Superior temporal gyrus (tissue), 1 donor: ENCODE data around the gene ABTB2.
"Not testable (repeated sequence)": the region's sequence is repeated elsewhere in the genome, so short reads cannot be mapped to it uniquely, and the experiment has no call there.

ENCODE experiments used
- DNase-seq: peaks from one replicate; pipeline ENCODE4 v3.0.0-alpha.2; 2016; ENCODE audit errors: extremely low spot score

ABTB2 gene

DNA sequence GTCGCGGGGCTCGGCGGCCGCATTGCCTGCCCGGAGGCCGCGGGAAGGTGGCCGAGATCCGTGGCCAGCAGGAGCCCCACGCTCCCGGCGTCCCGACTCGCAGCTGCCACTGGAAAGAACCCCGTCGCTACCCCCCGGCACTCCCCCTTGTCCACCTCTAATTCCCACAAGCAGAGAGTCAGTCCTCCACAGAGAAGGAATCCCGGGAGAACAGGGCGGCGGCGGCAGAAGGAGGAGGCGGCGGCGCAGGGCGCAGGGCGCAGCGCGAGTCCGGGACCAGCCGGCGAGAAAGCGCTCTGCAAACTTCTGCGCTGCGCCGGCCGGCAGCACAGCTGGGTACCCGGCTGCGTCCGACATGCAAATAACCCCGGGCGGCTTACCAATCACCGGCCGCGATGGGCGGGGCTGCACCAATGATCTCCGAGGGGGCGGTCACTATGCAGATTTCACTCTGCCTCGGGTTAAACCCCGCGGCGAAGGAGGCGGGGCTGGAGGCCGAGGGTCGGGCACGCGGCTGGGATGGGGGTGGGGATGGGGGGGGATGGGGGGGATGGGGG is at the start of gene ABTB2:
TSS of gene ABTB2 (minus strand) at position 310 of the 557 bp plus-strand sequence.
- peak; percentile 98 for DNase-seq

GRCh38 chr11:34407121-34407813 is 49.5 kb upstream of the ABTB2 start:
- DNase-seq: peak; percentile 49

GRCh38 chr11:34406413-34406812 is 48.6 kb upstream of the ABTB2 start:
- DNase-seq: no peak

GRCh38 chr11:34405079-34405858 is 47.5 kb upstream of the ABTB2 start:
- no peak for DNase-seq

DNA sequence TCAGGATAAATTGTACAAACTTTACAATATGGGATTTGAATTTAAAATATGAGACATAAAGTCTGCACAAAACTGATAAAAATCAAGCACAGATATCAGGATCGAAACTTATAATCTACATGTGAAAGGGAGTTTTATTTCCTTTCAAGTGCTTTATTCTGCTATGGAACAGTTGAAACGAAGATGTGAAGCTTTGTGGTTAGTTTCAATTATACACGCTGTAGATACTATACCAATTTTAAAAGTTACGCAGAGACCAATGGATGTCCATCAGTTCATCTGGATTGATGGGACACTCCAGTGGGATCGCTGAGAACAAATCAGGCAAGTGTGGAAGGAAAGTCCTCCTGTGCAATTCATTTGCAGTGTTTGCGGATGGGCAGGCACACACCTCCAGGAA is 46.5 kb upstream of the ABTB2 start:
- DNase-seq: no peak

- DNase-seq: no peak
Observed at GRCh38 chr11:34403431-34403830, 45.6 kb upstream of the ABTB2 start.

DNA sequence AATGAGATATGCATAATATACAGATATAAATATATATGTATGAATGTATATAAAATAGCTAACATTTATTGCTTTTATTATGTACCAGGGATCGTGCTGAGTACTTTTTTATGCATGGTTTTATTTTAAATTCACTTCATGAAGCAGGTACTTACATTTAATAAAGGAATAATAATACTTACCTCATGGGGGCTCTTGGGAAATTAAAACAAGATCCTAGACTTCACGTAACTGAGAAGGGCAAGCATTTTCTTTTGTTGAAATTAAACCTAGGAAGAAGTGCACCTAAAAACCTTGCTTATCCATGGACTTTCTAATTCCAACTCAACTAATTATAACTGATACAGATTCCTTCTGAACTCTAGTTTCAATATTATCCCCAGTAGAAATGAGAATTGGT is 40.0 kb upstream of the ABTB2 start:
- no peak for DNase-seq

GRCh38 chr11:34397120-34397519 is 39.3 kb upstream of the ABTB2 start:
- no peak for DNase-seq

- DNase-seq: peak; percentile 18
Observed at GRCh38 chr11:34395916-34396550, 38.2 kb upstream of the ABTB2 start.

DNA sequence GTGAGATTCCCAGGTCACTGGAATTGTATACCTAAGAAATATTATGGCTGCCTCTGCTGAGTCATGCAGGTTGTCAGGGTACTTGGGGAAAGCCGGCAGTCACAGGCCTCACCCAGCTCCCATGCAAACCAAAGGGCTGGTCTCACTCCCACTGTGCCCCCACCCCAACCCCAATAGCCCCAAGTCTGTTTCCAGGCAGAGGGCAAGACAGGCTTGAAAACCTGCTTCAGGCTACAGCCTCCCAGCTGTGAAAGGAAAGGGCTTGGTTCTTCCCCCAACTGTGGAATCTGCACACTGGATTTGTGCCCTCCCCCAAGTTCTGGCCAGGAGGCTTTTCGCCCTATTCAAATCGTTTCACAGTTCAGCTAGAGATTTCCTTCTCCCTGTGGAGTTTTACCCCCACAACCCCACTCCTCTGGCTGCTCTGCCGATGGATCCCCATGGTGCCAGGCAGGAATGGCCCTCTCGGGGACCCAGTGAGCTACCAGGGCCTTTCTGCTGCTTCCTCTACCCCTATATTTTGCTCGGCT is 37.0 kb upstream of the ABTB2 start:
- DNase-seq: no peak

DNA sequence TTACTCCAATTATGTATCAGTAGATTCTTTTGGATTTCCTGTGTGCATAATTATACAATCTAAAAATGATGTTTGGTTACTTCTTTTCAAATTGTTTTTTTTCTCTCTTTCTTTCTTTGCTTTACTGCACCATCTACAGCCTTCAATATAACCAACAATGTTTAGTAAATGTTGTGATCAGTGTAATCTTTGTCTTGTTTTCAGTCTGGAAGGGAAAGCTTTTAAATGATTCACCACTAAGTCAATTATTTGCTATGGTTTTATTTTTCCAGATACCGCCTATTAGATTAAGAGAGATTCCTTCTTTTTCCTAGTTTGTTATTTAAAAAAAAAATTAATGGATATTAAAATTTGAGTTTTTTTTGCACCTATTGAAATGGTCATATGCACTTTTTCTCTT is 29.8 kb upstream of the ABTB2 start:
- DNase-seq: no peak

DNA sequence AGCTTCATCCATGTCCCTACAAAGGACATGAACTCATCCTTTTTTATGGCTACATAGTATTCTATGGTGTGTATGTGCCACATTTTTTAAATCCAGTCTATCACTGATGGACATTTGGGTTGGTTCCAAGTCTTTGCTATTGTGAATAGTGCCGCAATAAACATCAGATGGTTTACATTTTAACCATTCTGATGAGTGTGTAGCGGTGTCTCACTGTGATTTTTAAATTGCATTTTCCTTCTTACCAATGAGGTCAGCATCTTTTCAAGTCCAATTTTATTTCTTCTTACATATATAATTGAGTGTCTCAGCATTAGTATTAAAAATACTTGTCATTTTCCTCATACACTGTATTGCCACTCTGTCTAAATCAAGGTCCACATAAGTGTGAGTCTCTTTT is 28.5 kb upstream of the ABTB2 start:
- not testable (repeated sequence) for DNase-seq

- DNase-seq: no peak
Observed at GRCh38 chr11:34382532-34383276, 24.9 kb upstream of the ABTB2 start.

GRCh38 chr11:34381775-34382174 is 24.0 kb upstream of the ABTB2 start:
- no peak for DNase-seq

DNA sequence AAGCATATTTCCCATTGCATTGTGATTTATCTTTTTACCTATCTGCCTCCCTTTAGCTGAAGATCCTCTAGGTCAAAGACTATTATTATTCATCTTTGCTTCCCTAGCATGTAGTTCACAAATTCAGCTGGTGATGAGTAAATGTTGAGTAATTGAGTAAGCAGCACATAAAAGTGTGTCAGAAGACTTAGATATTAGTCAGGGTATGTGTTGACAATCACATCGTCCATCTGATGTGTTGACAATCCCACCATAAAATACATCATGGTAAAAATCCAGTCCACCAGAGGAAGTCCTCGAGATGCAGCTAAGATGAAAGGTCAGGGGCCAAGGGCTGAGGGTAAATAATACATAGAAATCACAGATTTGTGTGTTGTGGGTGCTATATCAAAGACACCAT is 22.9 kb upstream of the ABTB2 start:
- no peak for DNase-seq

DNA sequence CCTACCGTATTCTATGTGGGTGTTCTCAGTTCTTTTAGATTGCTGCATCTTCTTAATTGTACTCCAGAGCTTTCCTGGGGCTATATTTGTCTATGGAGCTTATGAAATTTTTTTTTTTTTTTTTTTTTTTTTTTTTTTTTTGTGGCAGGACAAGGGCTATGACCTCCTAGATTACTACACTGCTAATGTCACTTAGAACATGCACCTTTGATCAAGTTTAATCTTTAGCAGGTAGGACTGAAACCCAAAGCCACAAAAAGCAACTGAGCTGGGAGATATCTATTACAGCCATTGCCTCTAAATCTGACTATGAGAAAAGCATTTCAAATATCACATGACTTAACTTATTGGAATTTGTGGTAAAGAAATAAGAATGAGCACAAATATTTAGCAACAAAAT is 21.7 kb upstream of the ABTB2 start:
- DNase-seq: no peak

GRCh38 chr11:34379079-34379478 is 21.3 kb upstream of the ABTB2 start:
- no peak for DNase-seq

GRCh38 chr11:34373727-34374126 is 15.9 kb upstream of the ABTB2 start:
- no peak for DNase-seq

DNA sequence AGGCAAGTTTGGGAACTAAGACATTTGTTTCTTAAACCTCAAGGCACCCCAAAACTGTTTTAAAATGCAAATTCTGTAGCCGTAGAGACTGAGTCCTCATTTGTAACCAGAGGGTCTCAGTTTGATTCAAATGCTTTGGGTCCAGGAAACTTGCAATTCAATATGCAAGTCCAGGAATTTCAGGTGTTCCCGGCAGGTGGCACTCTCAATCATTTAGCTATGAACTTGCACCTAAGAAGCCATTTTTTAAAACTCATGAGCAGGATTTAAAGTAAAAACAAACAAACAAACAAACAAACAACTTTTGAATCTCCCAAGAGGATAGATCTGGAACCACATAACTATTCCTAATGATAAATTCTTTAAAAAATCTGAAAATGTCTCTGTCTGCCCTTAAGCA is 8.7 kb upstream of the ABTB2 start:
- no peak for DNase-seq

GRCh38 chr11:34364102-34364501 is 6.3 kb upstream of the ABTB2 start:
- DNase-seq: no peak

DNA sequence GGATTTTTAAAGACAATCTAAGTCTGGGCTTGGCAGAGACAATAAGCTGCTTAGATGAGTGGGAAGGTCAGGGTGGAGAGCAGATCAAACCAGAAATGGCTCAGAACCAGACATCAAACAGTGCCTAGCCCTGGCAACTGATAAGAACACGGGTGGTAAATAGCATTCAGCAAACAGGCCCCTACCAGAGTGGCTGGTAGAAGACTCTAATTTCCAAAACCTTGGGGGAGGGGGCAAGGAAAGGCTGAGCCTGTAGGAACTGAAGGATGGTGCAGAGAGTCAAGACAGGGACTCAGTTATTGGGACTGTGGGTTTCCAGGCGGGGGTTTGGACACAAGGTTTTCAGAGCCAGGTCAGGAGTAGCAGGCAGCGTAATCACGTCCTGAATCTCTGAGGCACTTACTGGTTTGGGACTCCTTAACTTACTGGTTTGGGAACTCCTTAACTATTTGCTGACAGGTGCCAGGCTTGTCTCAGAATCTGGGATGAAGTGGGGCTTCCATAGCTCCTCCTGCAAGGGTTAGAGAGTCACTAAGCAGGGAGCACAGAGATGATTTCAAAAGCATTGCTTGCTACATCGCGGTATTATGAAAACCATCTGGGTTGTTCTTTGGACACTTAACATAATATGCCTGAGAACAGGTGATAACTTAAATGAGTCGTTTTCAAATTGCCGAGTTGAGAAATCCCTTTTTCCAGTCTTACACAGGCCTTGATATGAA is 5.7 kb upstream of the ABTB2 start:
- DNase-seq: no peak
